B cell (primary cell): ENCODE results near the gene FOXN1.

Experiments used
- CTCF ChIP-seq: fragments of 200-600 bp; IDR thresholded peaks from one replicate; pipeline ENCODE4 v1.8.0; 2022; ENCODE audit warnings: antibody characterized with exemption, mild to moderate bottlenecking
- EZH2 ChIP-seq: IDR thresholded peaks from 2 replicates; pipeline ENCODE4 v1.6.1; 2012; ENCODE audit warnings: borderline replicate concordance, low read depth, mild to moderate bottlenecking, moderate library complexity, low read length; ENCODE audit not compliant: insufficient read depth, poor library complexity, severe bottlenecking

DNA sequence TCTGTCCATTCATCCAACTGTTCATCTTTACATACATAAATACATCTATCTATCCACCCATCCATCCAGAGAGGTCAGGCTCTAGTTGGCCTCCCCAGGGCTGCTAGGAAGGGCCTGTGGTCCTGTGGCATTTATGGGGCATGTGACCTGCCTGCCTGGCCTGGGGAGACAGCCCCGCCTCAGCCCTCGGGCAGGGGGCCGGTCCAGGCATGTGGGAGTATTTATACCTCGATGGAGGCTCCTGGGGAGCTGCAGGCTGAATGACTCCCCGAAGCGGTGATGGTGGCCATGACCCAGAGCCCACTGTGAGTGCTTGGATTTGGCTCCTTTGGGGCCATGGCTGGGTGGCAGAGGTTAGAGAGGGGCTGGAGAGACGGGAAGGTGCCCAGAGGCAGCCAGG lies 7.3 kb downstream of the FOXN1 start:
- TF ChIP-seq CTCF: no peak
- TF ChIP-seq EZH2: no peak
